IMR-90 (cell line): Measurements from ENCODE around the gene CTDSPL.

Source experiments
- BHLHE40 ChIP-seq: fragments of 150-350 bp; IDR thresholded peaks from 2 replicates; pipeline ENCODE4 v1.6.1; 2016; ENCODE audit warnings: mild to moderate bottlenecking, low read depth, low read length
- CHD1 ChIP-seq: IDR thresholded peaks from 2 replicates; pipeline ENCODE4 v1.6.1; 2012; ENCODE audit warnings: low read depth, low read length, improper control_type of control experiment
- CTCF ChIP-seq: conservative IDR thresholded peaks from 2 replicates; pipeline ENCODE4 v1.5.1; 2012; ENCODE audit warnings: mild to moderate bottlenecking, low read depth, low read length, improper control_type of control experiment
- FOS ChIP-seq: fragments of 150-350 bp; IDR thresholded peaks from 2 replicates; pipeline ENCODE4 v1.6.1; 2016; ENCODE audit warnings: low read depth, low read length
- MAFK ChIP-seq: IDR thresholded peaks from 2 replicates; pipeline ENCODE4 v1.6.1; 2012; ENCODE audit warnings: low read depth, low read length, improper control_type of control experiment
- MAZ ChIP-seq: IDR thresholded peaks from 2 replicates; pipeline ENCODE4 v1.6.1; 2012; ENCODE audit warnings: low read depth, mild to moderate bottlenecking, low read length, improper control_type of control experiment, moderate library complexity, borderline replicate concordance
- POLR2A ChIP-seq: IDR thresholded peaks from 2 replicates; pipeline ENCODE4 v1.6.1; 2012; ENCODE audit warnings: mild to moderate bottlenecking, low read depth, low read length
- RCOR1 ChIP-seq: IDR thresholded peaks from 2 replicates; pipeline ENCODE4 v1.6.1; 2012; ENCODE audit warnings: mild to moderate bottlenecking, low read length, improper control_type of control experiment; ENCODE audit not compliant: insufficient replicate concordance

GRCh38 chr3:37887062-37887461 is 25.4 kb downstream of the CTDSPL start:
- no peak for TF ChIP-seq POLR2A
- no peak for TF ChIP-seq RCOR1
- no peak for TF ChIP-seq CTCF
- no peak for TF ChIP-seq MAZ
- no peak for TF ChIP-seq FOS
- TF ChIP-seq CHD1 = no peak
- no peak for TF ChIP-seq MAFK
- TF ChIP-seq BHLHE40 = no peak
